GM21576 (cell line): ENCODE measurements around the gene NKD2.

Experiments used
- ATAC-seq: cut with Tn5 transposase; IDR thresholded peaks from one replicate; pipeline ENCODE4 v1.9.1; 2021; ENCODE audit warnings: mild to moderate bottlenecking, moderate library complexity; ENCODE audit not compliant: unreplicated experiment

NKD2 gene

DNA sequence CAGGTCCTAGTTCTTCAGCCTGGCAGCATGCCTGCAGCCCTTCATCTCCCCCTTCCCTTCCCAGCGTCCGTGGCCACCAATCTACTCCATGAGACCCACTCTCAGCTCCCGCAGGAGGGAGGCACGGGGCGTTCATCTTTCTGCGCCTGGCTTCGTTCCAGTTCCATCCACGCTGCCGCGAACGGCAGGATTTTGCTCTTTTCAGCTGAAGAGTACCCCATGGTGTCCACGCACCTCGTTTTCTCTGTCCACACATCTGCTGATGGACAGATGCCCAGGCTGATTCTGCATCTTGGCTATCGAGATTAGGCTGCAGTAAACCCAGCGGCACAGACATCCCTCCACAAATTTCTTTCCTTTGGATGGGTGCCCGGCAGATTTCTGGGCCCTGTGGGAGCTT lies 30.5 kb upstream of the NKD2 start:
- ATAC-seq = no peak

- ATAC-seq = no peak
Measured at GRCh38 chr5:978693-979092, 29.9 kb upstream of the NKD2 start.

DNA sequence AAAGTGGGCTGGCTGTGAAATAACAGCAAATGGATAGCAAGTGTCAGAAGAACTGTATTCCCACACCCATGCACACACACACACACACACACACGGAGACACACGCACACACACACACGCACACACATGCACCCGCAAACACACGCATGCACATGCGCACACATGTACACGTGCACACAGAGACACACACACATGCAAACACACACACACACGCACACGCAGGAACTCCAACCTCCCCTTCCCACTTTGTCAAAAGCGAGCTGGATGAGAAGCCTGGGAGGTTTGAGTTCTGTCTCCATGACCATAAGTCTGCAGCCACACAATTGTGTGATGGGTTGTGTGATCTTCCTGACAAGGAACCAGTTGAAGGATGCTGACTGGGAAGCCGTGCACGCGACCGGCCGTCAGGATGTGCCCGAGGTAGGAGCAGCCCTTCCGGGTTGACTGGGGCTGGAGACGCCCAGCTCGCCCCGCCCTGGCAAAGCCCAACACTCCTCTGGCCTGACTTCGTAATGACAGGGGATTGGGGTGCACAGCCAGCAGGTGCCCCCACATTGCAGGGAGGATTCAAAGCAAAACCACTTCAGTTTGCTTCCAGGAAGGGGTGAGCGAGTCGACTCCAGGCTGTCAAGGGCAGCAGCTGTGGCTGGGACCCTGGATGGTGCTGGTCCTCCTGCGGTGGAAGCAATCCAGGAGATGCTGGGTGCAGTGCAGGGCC lies 29.3 kb upstream of the NKD2 start:
- no peak for ATAC-seq

DNA sequence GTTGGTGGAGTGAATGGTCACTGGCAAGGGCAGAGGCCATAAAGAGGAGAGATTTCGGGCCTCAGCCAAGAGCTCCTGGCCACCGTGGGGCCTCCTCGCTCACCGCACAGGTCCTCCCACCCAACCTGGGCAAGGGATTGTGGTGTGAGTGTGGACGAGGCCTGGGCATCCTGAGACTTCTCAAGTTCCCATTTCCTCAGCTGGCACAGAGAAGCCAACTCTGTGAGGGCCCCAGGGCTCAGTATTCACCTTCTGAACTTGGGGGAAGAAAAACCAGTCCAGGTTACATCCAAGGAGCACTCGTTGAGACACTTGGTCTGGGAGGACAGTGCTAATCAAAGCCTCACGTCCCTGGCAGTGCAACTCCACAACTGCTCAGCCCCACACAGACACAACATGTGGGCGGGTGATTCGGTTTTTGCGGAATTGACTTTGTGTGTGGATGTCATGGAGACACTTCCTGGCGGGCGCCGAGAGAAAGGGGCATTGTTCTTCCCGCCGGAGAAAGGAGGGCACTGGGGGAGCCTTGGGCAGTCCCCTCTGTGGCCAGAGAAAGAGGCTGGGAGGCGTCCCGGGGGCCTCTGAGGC lies 28.5 kb upstream of the NKD2 start:
- ATAC-seq = no peak

DNA sequence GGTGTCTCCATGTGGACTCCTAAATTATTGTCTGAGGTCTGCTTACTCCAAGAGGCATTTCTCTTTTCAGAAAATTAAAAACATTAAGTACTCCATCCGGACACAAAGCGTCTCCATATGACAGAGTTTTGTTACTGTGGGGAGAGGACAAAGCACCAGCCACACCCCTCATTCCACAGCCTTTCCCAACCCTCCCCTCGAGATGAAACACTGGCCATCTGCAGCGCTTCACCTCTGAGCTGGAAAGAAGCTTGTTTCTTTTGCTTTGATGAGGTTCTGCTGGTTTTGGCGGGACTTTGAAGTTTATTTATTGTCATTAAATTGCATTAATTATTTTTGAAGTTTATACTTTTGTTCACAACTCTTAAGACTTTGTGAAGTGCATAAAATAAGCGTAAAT lies 27.6 kb upstream of the NKD2 start:
- ATAC-seq = no peak

DNA sequence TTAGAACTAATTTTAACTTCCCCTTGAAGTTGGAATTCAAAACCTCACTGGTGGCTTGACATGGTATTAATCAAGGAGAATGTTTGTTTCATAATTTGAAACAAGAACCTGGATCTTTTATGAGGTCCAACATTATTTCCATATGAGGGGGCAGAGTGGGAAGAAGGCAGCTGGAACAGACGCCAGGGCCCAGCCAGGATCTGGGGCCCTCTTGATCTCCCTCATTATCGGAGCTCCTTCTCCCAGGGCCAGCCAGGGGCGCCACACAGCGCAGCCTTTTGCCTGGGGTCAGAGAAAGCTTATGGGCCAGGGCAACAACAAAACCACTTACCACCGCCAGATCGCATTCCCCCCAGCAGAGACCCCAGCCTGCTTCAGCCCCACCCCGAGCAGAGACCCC lies 27.1 kb upstream of the NKD2 start:
- no peak for ATAC-seq

- ATAC-seq = no peak
Measured at GRCh38 chr5:982377-983237, 26.0 kb upstream of the NKD2 start.

GRCh38 chr5:983238-983524 lies 25.4 kb upstream of the NKD2 start:
- no peak for ATAC-seq

GRCh38 chr5:983568-983967 lies 25.0 kb upstream of the NKD2 start:
- ATAC-seq = no peak

DNA sequence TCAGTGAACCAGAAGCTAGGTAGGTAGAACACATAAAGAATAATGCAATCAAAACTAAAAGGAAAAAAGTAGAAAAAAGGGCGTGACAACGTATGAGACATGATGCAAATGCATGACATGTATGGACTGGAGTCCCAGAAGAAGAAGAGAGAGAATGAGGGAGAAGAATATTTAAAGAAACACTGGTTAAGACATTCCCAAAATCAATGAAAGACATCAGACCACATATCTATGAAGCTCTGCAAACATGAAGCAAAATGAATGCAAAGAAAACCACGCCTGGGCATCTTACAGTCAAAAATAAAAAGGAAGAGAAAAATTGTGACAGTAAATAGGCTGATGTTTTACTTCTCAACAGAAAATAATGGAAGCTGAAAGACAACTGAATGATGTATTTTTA lies 23.8 kb upstream of the NKD2 start:
- no peak for ATAC-seq

DNA sequence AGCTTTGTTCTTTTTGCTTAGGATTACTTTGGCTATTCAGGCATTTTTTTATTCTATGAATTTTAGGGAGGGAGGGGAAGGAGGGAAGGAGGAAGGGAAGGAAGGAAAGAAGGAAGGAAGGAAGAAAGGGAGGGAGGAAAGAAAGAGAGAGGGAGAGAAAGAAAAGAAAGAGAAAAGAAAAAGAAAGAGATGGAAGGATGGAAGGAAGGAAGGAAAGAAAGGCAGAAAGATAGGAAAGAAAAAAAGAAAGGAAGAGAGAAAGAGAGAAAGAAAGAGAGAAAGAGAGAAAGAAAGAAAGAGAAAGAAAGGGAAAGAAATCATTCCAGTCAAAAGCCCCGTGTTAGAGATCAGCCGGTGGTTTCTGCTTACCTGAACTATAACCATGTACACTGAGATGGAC lies 20.8 kb upstream of the NKD2 start:
- ATAC-seq = no peak

- ATAC-seq = no peak
Measured at GRCh38 chr5:988322-988721, 20.3 kb upstream of the NKD2 start.

GRCh38 chr5:989961-990530 lies 18.6 kb upstream of the NKD2 start:
- ATAC-seq = no peak

DNA sequence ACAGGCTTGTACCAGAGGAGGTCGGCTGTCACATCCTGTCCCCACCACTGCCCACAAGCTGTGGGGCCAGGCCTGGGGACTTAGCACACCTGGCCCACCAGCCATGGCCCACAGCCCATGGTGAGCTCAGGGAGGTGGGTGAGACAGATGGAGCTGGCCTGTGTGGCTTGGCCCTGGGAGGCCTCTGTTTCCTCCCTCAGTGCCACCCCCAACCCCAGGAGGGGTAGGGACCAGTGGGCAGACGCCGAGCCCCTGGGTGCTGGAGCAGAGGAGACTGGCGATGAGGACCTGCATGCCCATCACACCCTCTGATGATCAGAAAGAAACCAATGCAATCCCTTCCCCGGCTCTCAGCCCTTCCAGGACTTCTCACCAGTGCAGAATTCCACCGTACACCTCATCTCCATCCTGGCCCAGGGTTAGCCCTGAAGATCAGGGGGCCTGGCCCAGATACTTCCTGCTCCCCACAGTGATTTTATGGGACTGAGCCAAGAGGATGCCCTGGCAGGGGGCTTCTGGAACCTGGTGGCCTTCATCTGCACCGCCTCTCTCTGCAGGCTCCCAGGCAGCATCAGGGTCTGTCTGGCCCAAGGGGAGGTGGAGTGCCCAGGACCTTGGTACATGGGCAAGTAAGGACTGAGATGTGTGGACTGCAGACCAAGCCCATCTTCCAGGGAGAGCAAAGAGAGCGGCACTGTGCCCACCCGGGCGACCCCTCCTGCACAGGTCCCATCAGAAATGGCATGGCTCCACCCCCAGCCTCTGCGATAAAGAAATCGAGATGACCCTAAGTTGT lies 16.9 kb upstream of the NKD2 start:
- ATAC-seq = no peak

DNA sequence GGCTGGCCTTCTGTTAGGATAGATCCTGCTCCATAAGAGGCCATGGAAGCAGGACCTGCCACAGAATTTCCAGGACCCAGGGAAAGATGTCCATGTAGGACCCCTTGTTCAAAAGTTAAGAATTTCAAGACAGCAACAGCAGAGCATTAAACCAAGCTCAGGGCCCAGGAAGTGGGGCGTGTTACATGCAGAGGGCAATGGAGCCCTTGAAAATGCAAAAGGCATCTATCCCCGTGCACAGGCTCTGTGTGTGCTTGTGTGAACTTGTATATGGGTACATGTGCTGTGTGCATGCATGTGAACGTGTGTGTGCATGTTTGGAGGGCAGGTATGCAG lies 14.4 kb upstream of the NKD2 start:
- ATAC-seq = no peak

GRCh38 chr5:994821-995220 lies 13.8 kb upstream of the NKD2 start:
- no peak for ATAC-seq

DNA sequence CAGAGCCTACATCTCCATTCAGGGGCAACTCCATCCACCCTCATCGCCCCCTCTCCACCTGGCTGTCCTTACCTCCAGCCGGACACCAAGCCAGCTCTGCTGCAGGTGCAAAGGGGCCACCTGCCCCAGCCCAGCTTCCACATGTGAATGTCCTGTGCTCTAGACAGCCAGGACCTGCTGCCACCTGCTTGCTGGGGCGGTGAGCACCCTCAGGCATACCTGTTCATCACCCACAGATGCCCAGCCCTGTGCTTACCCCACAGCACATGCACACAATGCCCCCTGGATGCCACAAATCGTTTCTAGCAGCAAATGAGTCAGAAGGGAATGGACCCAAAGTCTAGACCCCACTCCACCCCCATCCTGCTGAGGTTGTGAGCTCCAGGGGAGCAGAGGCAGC lies 13.3 kb upstream of the NKD2 start:
- ATAC-seq = no peak

GRCh38 chr5:997001-997474 lies 11.6 kb upstream of the NKD2 start:
- no peak for ATAC-seq

DNA sequence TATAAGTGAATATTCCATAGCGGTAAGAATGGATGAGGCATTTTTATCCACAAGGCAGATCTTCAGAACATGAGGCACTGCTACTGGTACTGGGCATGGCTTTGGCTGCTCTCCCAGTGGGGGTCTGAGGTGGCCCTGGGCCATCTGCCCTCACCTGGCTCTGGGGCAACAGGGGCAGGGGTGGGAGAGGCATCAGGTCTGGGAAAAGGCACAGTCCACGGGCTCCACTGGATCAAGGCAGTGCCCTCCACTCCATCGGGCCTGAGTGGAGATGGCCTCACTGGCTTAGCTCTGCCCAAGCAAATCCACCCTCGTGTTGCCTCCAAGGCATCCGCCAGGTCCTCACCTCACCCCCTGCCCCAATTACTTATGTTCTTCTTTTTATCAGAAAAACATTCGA lies 10.9 kb upstream of the NKD2 start:
- ATAC-seq = no peak

DNA sequence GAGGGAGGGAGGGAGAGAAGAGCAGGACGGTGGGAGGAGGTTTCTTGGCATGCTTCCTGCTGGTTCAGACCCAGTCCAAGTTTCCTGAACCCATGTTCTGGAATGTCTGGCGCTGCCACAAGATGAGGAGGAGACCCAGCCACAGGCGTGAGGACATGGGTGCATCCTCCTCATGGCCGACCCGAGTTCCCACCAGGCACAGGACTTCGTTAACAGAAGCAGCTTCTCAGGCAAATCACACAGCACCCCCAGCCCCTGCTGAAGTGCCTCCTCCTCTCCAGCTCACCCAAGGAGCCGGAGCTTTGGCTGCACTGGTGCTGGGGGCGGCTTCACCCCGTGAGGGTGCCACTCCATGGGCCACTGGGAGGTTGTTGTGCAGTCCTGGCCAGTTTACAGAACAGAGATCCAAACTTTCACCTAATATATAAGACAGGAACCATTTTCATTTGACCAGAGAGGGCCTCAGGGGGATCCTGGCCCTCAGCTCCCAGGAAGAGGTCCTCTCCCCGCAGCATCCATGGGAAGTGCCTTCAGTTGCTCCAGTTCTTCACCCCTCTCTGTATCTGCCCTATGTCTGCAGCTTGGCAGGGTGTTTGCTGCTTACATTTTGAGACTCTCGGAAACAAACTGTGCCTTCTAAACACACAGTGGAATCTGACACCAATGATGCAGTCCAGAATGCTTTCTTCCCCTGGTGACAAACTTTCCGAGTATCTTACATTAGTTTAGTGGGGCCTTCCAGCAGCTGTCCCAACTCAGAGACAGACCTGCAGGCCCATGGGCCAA lies 10.2 kb upstream of the NKD2 start:
- ATAC-seq = no peak
